Measurements from ENCODE around the gene AGBL1. TPM values are rescaled to one million over a fixed set of nuclear protein-coding genes. Genes with fewer than 3 reads are reported as not detected.

AGBL1 gene
- total RNA-seq, 6 experiments from 2014 or later: not detected

- Mint-ChIP-seq H3K36me3 (ENCODE audit: low read depth) (no peaks in the 10 kb centered on the region; the same call in 1 of the 2 replicates), H3K9me3 (peaks cover 51% of the 10 kb centered on the region), H3K4me3 (no peak overlapping the region), H3K27me3 (ENCODE audit: insufficient read depth) (peaks cover 3% of the 10 kb centered on the region; the same call in 1 of the 2 replicates), H3K4me1 (ENCODE audit: low read depth) (no peaks in the 10 kb centered on the region), H3K27ac (no peak overlapping the region)
- no peak for DNase-seq
- no peak for TF ChIP-seq CTCF (IDR thresholded peaks at IDR 0.05)
Observed at GRCh38 chr15:86377914-86378313, 298.2 kb downstream of the AGBL1 start.

GRCh38 chr15:86382341-86382740, 302.7 kb downstream of the AGBL1 start:
- no peak overlapping the region for H3K27ac Mint-ChIP-seq
- peaks cover 51% of the 10 kb centered on the region for H3K9me3 Mint-ChIP-seq
- no peak for TF ChIP-seq CTCF (IDR thresholded peaks at IDR 0.05)
- H3K4me1 Mint-ChIP-seq (ENCODE audit: low read depth): no peaks in the 10 kb centered on the region
- no peak overlapping the region for H3K4me3 Mint-ChIP-seq
- no peaks in the 10 kb centered on the region; the same call in 1 of the 2 replicates for H3K27me3 Mint-ChIP-seq (ENCODE audit: insufficient read depth)
- DNase-seq: no peak
- H3K36me3 Mint-ChIP-seq (ENCODE audit: low read depth): no peaks in the 10 kb centered on the region; the same call in 1 of the 2 replicates

DNA sequence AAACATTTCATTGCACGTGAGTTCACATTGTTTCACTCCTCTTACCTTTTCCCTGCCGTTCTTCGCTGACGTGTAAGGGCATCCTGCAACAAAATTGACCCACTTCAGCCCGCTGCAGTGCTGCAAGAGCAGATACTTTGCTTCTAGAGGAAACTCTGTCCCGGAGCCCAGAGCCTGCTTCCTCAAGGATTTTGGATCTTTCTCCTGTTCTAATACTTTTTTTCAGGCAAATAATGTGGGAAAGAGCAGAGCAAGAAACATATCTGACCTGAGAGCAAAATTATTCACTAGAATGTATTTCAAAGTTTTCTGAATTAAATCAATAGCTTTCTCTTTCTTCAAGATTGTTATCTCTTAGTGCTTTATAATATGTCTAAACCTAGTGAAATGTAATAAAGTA, 303.9 kb downstream of the AGBL1 start:
- Mint-ChIP-seq H3K4me1 (ENCODE audit: low read depth) (no peaks in the 10 kb centered on the region), H3K4me3 (no peak overlapping the region), H3K9me3 (peaks cover 43% of the 10 kb centered on the region), H3K27ac (no peak overlapping the region), H3K36me3 (ENCODE audit: low read depth) (no peaks in the 10 kb centered on the region; the same call in 1 of the 2 replicates), H3K27me3 (ENCODE audit: insufficient read depth) (no peaks in the 10 kb centered on the region; the same call in 1 of the 2 replicates)
- TF ChIP-seq CTCF (IDR thresholded peaks at IDR 0.05): no peak
- DNase-seq: no peak

DNA sequence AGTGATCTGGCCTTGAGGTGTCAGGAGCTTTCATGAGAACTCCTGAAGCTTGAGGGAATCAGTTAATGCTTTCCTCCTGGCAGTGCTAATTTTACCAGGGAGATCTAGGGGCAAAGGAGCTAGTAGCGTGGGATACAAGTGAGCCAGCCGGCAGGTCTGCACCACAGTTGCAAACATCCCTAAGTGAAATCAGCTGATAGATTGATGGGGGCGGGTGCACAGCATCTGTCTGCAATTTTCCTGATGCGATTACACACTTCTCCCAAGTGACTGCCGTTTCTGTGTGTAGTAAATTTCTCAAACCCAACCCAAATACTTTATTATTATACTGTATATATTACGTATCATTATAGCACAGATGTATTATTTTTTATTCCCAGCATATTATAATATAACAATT, 304.5 kb downstream of the AGBL1 start:
- no peak overlapping the region for H3K4me3 Mint-ChIP-seq
- no peak overlapping the region for H3K27ac Mint-ChIP-seq
- no peaks in the 10 kb centered on the region; the same call in 1 of the 2 replicates for H3K27me3 Mint-ChIP-seq (ENCODE audit: insufficient read depth)

DNA sequence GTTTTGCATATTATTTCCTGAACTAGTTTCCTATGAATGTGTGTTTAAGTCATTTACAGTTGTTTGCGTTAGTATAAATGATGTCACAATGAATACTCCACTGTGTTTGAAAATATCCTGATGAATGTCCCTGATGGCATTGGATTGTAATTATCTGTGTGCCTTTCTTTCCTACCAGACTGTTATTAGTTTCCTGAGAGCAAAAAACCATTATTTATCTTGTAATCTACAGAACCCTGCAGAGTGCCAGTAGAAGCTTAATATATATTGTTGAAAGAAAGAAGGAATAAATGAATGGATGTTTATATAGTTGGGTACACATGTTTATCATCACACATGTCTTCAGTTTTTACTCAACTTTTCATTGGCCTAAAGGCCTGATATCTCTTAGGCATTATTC, 312.6 kb downstream of the AGBL1 start:
- no peaks in the 10 kb centered on the region for H3K27me3 Mint-ChIP-seq (ENCODE audit: insufficient read depth)
- DNase-seq: no peak
- no peaks in the 10 kb centered on the region; the same call in 1 of the 2 replicates for H3K36me3 Mint-ChIP-seq (ENCODE audit: low read depth)
- no peak overlapping the region for H3K4me3 Mint-ChIP-seq
- no peak for TF ChIP-seq CTCF (IDR thresholded peaks at IDR 0.05)
- no peak overlapping the region for H3K27ac Mint-ChIP-seq
- H3K9me3 Mint-ChIP-seq: peaks cover 40% of the 10 kb centered on the region
- no peaks in the 10 kb centered on the region for H3K4me1 Mint-ChIP-seq (ENCODE audit: low read depth)

More for the DNA sequence above, 304.5 kb downstream of the AGBL1 start:
- peaks cover 42% of the 10 kb centered on the region for H3K9me3 Mint-ChIP-seq
- no peaks in the 10 kb centered on the region; the same call in 1 of the 2 replicates for H3K36me3 Mint-ChIP-seq (ENCODE audit: low read depth)
- TF ChIP-seq CTCF (IDR thresholded peaks at IDR 0.05): no peak
- H3K4me1 Mint-ChIP-seq (ENCODE audit: low read depth): no peaks in the 10 kb centered on the region
- DNase-seq: no peak

DNA sequence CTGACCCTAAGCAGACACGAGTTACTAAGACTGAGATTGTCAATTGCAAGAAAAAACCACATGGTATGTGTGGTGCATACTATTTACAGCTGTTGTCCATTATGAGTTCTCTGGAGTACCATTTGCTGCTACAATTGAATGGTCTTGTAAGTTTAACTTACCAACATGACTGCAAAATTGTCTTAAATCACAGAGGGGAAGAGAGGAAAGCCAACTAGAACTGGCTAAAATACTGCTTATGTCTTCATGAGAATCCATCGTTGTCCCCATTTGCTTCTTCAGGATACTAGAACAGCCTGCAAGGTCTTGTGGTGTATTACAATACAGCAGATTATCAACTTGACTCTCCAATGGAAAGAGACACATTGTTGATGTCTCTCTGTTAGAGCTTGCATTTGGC, 313.2 kb downstream of the AGBL1 start:
- no peak for DNase-seq
- TF ChIP-seq CTCF (IDR thresholded peaks at IDR 0.05): no peak
- Mint-ChIP-seq H3K36me3 (ENCODE audit: low read depth) (no peaks in the 10 kb centered on the region; the same call in 1 of the 2 replicates), H3K27ac (no peak overlapping the region), H3K27me3 (ENCODE audit: insufficient read depth) (no peaks in the 10 kb centered on the region), H3K4me1 (ENCODE audit: low read depth) (no peaks in the 10 kb centered on the region), H3K4me3 (no peak overlapping the region), H3K9me3 (peaks cover 45% of the 10 kb centered on the region)

All from HFFc6 (cell line).